Measurements from ENCODE around the gene DSG3. TPM values are rescaled to one million over a fixed set of nuclear protein-coding genes. Genes with fewer than 3 reads are reported as not detected.

Gene DSG3
- total and polyA plus RNA-seq, 10 of the 15 experiments (the other 5 are each of a cell fraction or from before 2014, with no cell fraction given), result 0.01 to 0.36 (median 0.30) TPM

- TF ChIP-seq NKRF (conservative IDR thresholded peaks at IDR 0.05) (no peak), POLR2AphosphoS2 (IDR thresholded peaks at IDR 0.05; ENCODE audit: low read depth, low read length) (no peak), ATF7 (IDR thresholded peaks at IDR 0.05; ENCODE audit: low read depth) (no peak), TARDBP (IDR thresholded peaks at IDR 0.05; ENCODE audit: borderline replicate concordance) (no peak), CTCF (IDR thresholded peaks at IDR 0.05 in 2 of 3, conservative IDR thresholded peaks at IDR 0.05 in 1 of 3; ENCODE audit: control insufficient read depth in 2 of 3, extremely low read depth in 1 of 3, insufficient read depth in 1 of 3, low read depth in 3 of 3, low read length in 3 of 3) (no peak), HSF1 (IDR thresholded peaks at IDR 0.05; ENCODE audit: low read depth, low read length) (no peak), EZH2 (IDR thresholded peaks at IDR 0.05; ENCODE audit: borderline replicate concordance, control insufficient read depth, low read depth, low read length) (no peak), CHD2 (IDR thresholded peaks at IDR 0.05; ENCODE audit: borderline replicate concordance, low read depth, low read length) (no peak), CBX3 (IDR thresholded peaks at IDR 0.05; ENCODE audit: borderline replicate concordance, low read depth) (no peak), ZBTB4 (CRISPR knock-in tag; IDR thresholded peaks at IDR 0.05) (no peak), RFX5 (IDR thresholded peaks at IDR 0.05; ENCODE audit: low read depth, low read length) (no peak), CHD1 (IDR thresholded peaks at IDR 0.05; ENCODE audit: low read depth, low read length) (no peak), NFXL1 (IDR thresholded peaks at IDR 0.05; ENCODE audit: borderline replicate concordance) (no peak), MYB (IDR thresholded peaks at IDR 0.05; ENCODE audit: borderline replicate concordance, low read depth, low read length) (no peak), HDGF (IDR thresholded peaks at IDR 0.05) (no peak), GATAD2B (conservative IDR thresholded peaks at IDR 0.05; ENCODE audit: low read depth) (no peak)
- H3K9ac ChIP-seq (ENCODE audit: control insufficient read depth, insufficient read depth, low read length), result no peak overlapping the region
- DNase-seq (ENCODE audit: low read depth, low spot score), result no peak
- FAIRE-seq, result no peak
- POLR2A ChIA-PET, result no interaction called here
- H3K36me3 ChIP-seq (ENCODE audit: control insufficient read depth in 2 of 2, insufficient read depth in 2 of 2, low read length in 1 of 2), result no peaks in the 10 kb centered on the region
- CTCF ChIA-PET, result interaction anchor here (0.7 to 1.7 kb wide), 7 partner anchors 20 to 302 kb away, joined by 3 to 4 read pairs (median 3); no protein-coding TSS in a partner anchor
- in situ Hi-C loops (cut with MboI) (loop anchor here (10.0 kb wide), 1 partner anchor 134 kb away; no protein-coding TSS in a partner anchor), intact Hi-C loops (cut with micrococcal nuclease; ENCODE audit: unreplicated experiment) (loop anchor here (10.0 kb wide), 1 partner anchor 554 kb away; no protein-coding TSS in a partner anchor)
- RAD21 ChIA-PET (ENCODE audit: unreplicated experiment), result no interaction called here
- no peaks in the 10 kb centered on the region for H3K4me1 ChIP-seq (ENCODE audit: control insufficient read depth, insufficient read depth, low read length)
- H3K4me3 ChIP-seq, result no peak overlapping the region
- SMC1A ChIA-PET (ENCODE audit: uncharacterized antibody, unreplicated experiment), result no interaction called here
- no TSS peak for BruUV-seq (replicated peaks)
- 47% methylated on average over 2 of the region's 2 CpGs for WGBS (ENCODE audit: insufficient coverage, insufficient replicate concordance, low lambda C conversion rate, missing lambda C conversion rate)
- no peak overlapping the region for H2AFZ ChIP-seq (ENCODE audit: control insufficient read depth, low read depth, low read length)
- no peak for ATAC-seq
- no peaks in the 10 kb centered on the region for H4K20me1 ChIP-seq (ENCODE audit: control insufficient read depth, insufficient read depth)
- H3K9me3 ChIP-seq (replicated peaks; ENCODE audit: control insufficient read depth, insufficient read depth, low read length), result no peaks in the 10 kb centered on the region
- H3K79me2 ChIP-seq (ENCODE audit: control insufficient read depth, insufficient read depth, low read length), result no peaks in the 10 kb centered on the region
- H3K4me2 ChIP-seq (ENCODE audit: control insufficient read depth, insufficient read depth), result no peak overlapping the region
- H3K27ac ChIP-seq (ENCODE audit: control insufficient read depth, insufficient read depth), result no peak overlapping the region
- H3K27me3 ChIP-seq (replicated peaks in 1 of 2; ENCODE audit: control insufficient read depth in 2 of 2, insufficient read depth in 2 of 2, low read length in 1 of 2), result no peaks in the 10 kb centered on the region
Observed at GRCh38 chr18:31420524-31420923, 27.0 kb upstream of the DSG3 start.

Measured in GM12878 (cell line).